HepG2 (cell line): ENCODE data around the gene ASAP2. TPM values are rescaled to one million over a fixed set of nuclear protein-coding genes. Genes with fewer than 3 reads are reported as not detected.

Experiments
- CBX2 ChIP-seq, 2 experiments: fragments of 200-600 bp in 1 of 2; sonication (generic); formaldehyde crosslinking in 1 of 2; IDR thresholded peaks; 2 replicates each; pipeline versions ENCODE4 v1.7.0 to v1.8.1; 2018 to 2022; ENCODE audit warnings: low read depth in 2 of 2, low read length in 1 of 2, mild to moderate bottlenecking in 1 of 2, missing genetic modification reagents in 1 of 2
- HIVEP1 ChIP-seq: sonication (generic); formaldehyde crosslinking; IDR thresholded peaks from 2 replicates; pipeline ENCODE4 v1.4.0; 2020; ENCODE audit warnings: mild to moderate bottlenecking, missing genetic modification reagents
- HOXA9 ChIP-seq: sonication (generic); formaldehyde crosslinking; IDR thresholded peaks from 2 replicates; pipeline ENCODE4 v1.8.1; 2022; ENCODE audit warnings: missing genetic modification reagents, mild to moderate bottlenecking, moderate library complexity, borderline replicate concordance
- IKZF4 ChIP-seq: sonication (generic); formaldehyde crosslinking; IDR thresholded peaks from 2 replicates; pipeline ENCODE4 v1.5.1; 2020; ENCODE audit warnings: borderline replicate concordance, mild to moderate bottlenecking, low read depth, missing genetic modification reagents; ENCODE audit errors: not compliant biosample characterization
- SIX1 ChIP-seq: sonication (generic); formaldehyde crosslinking; IDR thresholded peaks from 2 replicates; pipeline ENCODE4 v1.4.0; 2020; ENCODE audit warnings: missing genetic modification reagents, borderline replicate concordance
- SP2 ChIP-seq: sonication (generic); formaldehyde crosslinking; IDR thresholded peaks from 2 replicates; pipeline ENCODE4 v1.5.1; 2020; ENCODE audit warnings: mild to moderate bottlenecking, missing genetic modification reagents
- ZFP41 ChIP-seq: sonication (generic); formaldehyde crosslinking; IDR thresholded peaks from 2 replicates; pipeline ENCODE4 v1.4.0; 2020; ENCODE audit warnings: mild to moderate bottlenecking, missing genetic modification reagents, borderline replicate concordance
- ZNF143 ChIP-seq: sonication (generic); formaldehyde crosslinking; IDR thresholded peaks from 2 replicates; pipeline ENCODE4 v1.4.0; 2020; ENCODE audit warnings: missing genetic modification reagents
- ZNF317 ChIP-seq: sonication (generic); formaldehyde crosslinking; IDR thresholded peaks from 2 replicates; pipeline ENCODE4 v1.5.0; 2020; ENCODE audit warnings: mild to moderate bottlenecking, missing genetic modification reagents
- ZNF33B ChIP-seq: sonication (generic); formaldehyde crosslinking; IDR thresholded peaks from 2 replicates; pipeline ENCODE4 v1.5.1; 2020; ENCODE audit warnings: mild to moderate bottlenecking, missing genetic modification reagents
- ZNF441 ChIP-seq: sonication (generic); formaldehyde crosslinking; IDR thresholded peaks from 2 replicates; pipeline ENCODE4 v1.7.0; 2021; ENCODE audit warnings: missing genetic modification reagents, borderline replicate concordance
- ZSCAN9 ChIP-seq: IDR thresholded peaks from 2 replicates; pipeline ENCODE4 v1.6.1; 2016; ENCODE audit warnings: borderline replicate concordance
- polyA plus RNA-seq, 8 experiments: library from polyadenylated mRNA; depleted of rRNA in 3 of 8; stranded (reverse) in 7 of 8; unstranded in 1 of 8; fragments of >200 nt; fragmentation: Illumina TruSeq in 4 of 8; extraction: Trizol in 4 of 8; gene quantifications; 2 replicates each; pipeline versions ENCODE4 v1.2.1 to v1.2.3, GENCODE V29; 2011 to 2016; ENCODE audit warnings: low read depth in 4 of 8, missing spikeins in 1 of 8, mixed read lengths in 1 of 8; ENCODE audit not compliant: insufficient read depth in 1 of 8
- total RNA-seq, 5 experiments: library from RNA; depleted of rRNA; stranded (reverse); fragments of >200 nt; fragmentation: Illumina TruSeq; extraction: Trizol; gene quantifications; 2 replicates each; pipeline ENCODE4 v1.2.3, GENCODE V29; 2016; ENCODE audit warnings: low read depth in 1 of 5
- TF ChIP-seq, protein P1 (sequence below): sonication (generic); formaldehyde crosslinking; IDR thresholded peaks from 2 replicates; pipeline ENCODE4 v1.8.1; 2023; ENCODE audit warnings: mild to moderate bottlenecking, missing genetic modification reagents
- TF ChIP-seq, protein P2 (sequence below): sonication (generic); formaldehyde crosslinking; IDR thresholded peaks from 2 replicates; pipeline ENCODE4 v1.5.0; 2020; ENCODE audit warnings: mild to moderate bottlenecking, missing genetic modification reagents
- TF ChIP-seq, protein P3 (sequence below): sonication (generic); formaldehyde crosslinking; IDR thresholded peaks from 2 replicates; pipeline ENCODE4 v1.4.0; 2020; ENCODE audit warnings: missing genetic modification reagents
- TF ChIP-seq, protein P4 (sequence below), 2 experiments: fragments of 450-650 bp in 1 of 2; sonication (generic) in 1 of 2; formaldehyde crosslinking; IDR thresholded peaks; 2 replicates each; pipeline versions ENCODE4 v1.5.0 to v1.8.0; 2020 to 2022; ENCODE audit warnings: mild to moderate bottlenecking in 1 of 2, missing genetic modification reagents in 1 of 2
- TF ChIP-seq, protein P5 (sequence below): sonication (generic); formaldehyde crosslinking; IDR thresholded peaks from 2 replicates; pipeline ENCODE4 v1.8.0; 2023; ENCODE audit warnings: mild to moderate bottlenecking, missing genetic modification reagents

Gene ASAP2
- total and polyA plus RNA-seq, 2 of the 13 experiments (the other 11 are each of a cell fraction or from before 2014, with no cell fraction given): 7.3 to 22.3 TPM

DNA sequence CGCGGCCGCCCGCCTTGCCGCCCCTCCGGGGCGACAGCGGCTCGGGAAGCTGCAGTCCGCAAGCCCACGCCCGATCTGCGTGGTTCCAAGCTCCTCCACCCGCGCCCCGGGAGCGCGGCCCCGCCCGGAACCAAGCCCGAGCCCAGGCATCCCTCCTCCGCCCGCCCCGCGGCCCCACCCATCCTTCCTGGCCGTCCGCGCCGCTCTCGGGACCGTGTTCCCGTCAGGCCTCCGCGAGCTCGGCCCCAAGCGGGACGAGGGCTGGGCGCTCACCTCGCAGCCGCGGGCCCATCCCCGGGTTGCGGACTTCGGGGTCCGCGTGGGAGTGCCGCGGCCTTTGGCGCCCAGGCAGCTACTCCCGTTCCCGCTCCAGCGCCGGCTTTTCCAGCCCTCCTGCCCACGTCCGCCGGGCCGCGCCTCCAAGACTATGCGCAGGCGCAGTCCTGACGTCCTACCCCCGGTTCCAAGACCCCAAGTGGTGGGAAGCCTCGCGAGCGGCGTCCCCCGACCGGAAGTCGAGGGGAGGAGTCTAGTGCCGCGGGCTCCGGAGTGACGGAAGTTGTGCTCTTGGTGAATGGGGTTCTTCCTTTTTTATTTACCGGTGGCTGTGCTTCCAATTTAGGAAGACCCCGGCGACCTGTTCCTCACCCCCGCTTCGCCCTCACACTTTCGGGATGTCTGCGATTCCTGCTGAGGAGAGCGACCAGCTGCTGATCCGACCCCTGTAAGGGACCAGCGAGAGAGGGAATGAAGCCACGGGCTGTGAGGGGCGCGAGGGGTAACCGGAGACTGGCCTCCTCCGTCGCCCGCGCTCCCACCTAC lies 216.7 kb downstream of the ASAP2 start, which contains the start of the genes CPSF3 and ITGB1BP1 (continued):
- TF ChIP-seq, protein P1, sequence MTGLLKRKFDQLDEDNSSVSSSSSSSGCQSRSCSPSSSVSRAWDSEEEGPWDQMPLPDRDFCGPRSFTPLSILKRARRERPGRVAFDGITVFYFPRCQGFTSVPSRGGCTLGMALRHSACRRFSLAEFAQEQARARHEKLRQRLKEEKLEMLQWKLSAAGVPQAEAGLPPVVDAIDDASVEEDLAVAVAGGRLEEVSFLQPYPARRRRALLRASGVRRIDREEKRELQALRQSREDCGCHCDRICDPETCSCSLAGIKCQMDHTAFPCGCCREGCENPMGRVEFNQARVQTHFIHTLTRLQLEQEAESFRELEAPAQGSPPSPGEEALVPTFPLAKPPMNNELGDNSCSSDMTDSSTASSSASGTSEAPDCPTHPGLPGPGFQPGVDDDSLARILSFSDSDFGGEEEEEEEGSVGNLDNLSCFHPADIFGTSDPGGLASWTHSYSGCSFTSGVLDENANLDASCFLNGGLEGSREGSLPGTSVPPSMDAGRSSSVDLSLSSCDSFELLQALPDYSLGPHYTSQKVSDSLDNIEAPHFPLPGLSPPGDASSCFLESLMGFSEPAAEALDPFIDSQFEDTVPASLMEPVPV (CRISPR knock-in tag): no peak; the same call in 1 of the 2 replicates
- TF ChIP-seq ZNF441 (CRISPR knock-in tag): peak; percentile 76; the same call in 1 of the 2 replicates
- peak; percentile 59; the same call in 1 of the 2 replicates for TF ChIP-seq ZNF317 (CRISPR knock-in tag)
- TF ChIP-seq, protein P2, sequence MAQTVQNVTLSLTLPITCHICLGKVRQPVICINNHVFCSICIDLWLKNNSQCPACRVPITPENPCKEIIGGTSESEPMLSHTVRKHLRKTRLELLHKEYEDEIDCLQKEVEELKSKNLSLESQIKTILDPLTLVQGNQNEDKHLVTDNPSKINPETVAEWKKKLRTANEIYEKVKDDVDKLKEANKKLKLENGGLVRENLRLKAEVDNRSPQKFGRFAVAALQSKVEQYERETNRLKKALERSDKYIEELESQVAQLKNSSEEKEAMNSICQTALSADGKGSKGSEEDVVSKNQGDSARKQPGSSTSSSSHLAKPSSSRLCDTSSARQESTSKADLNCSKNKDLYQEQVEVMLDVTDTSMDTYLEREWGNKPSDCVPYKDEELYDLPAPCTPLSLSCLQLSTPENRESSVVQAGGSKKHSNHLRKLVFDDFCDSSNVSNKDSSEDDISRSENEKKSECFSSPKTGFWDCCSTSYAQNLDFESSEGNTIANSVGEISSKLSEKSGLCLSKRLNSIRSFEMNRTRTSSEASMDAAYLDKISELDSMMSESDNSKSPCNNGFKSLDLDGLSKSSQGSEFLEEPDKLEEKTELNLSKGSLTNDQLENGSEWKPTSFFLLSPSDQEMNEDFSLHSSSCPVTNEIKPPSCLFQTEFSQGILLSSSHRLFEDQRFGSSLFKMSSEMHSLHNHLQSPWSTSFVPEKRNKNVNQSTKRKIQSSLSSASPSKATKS (CRISPR knock-in tag): no peak
- peak; percentile 91; the same call in 1 of the 2 replicates for TF ChIP-seq ZNF33B (CRISPR knock-in tag)
- peak; percentile 90 for TF ChIP-seq IKZF4 (CRISPR knock-in tag)
- TF ChIP-seq HIVEP1 (CRISPR knock-in tag): peak; percentile 82
- TF ChIP-seq SP2: peak; percentile 69
- TF ChIP-seq, protein P3, sequence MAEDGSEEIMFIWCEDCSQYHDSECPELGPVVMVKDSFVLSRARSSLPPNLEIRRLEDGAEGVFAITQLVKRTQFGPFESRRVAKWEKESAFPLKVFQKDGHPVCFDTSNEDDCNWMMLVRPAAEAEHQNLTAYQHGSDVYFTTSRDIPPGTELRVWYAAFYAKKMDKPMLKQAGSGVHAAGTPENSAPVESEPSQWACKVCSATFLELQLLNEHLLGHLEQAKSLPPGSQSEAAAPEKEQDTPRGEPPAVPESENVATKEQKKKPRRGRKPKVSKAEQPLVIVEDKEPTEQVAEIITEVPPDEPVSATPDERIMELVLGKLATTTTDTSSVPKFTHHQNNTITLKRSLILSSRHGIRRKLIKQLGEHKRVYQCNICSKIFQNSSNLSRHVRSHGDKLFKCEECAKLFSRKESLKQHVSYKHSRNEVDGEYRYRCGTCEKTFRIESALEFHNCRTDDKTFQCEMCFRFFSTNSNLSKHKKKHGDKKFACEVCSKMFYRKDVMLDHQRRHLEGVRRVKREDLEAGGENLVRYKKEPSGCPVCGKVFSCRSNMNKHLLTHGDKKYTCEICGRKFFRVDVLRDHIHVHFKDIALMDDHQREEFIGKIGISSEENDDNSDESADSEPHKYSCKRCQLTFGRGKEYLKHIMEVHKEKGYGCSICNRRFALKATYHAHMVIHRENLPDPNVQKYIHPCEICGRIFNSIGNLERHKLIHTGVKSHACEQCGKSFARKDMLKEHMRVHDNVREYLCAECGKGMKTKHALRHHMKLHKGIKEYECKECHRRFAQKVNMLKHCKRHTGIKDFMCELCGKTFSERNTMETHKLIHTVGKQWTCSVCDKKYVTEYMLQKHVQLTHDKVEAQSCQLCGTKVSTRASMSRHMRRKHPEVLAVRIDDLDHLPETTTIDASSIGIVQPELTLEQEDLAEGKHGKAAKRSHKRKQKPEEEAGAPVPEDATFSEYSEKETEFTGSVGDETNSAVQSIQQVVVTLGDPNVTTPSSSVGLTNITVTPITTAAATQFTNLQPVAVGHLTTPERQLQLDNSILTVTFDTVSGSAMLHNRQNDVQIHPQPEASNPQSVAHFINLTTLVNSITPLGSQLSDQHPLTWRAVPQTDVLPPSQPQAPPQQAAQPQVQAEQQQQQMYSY (CRISPR knock-in tag): peak; percentile 100
- TF ChIP-seq SIX1 (CRISPR knock-in tag): no peak; the same call in 1 of the 2 replicates
- TF ChIP-seq ZFP41 (CRISPR knock-in tag): 0 out of 2 replicates have a peak, but pooled peaks have one; percentile 27
- TF ChIP-seq ZNF143 (CRISPR knock-in tag): peak; percentile 64; the same call in 1 of the 2 replicates
- TF ChIP-seq HOXA9 (CRISPR knock-in tag): peak; percentile 61; the same call in 1 of the 2 replicates
- TF ChIP-seq CBX2 (IDR thresholded peaks at IDR 0.05; ENCODE audit: low read depth, low read length): no peak
- TF ChIP-seq CBX2 (CRISPR knock-in tag; IDR thresholded peaks at IDR 0.05; ENCODE audit: low read depth): no peak
- TF ChIP-seq ZSCAN9 (CRISPR knock-in tag): peak; percentile 75
- TF ChIP-seq, protein P4, sequence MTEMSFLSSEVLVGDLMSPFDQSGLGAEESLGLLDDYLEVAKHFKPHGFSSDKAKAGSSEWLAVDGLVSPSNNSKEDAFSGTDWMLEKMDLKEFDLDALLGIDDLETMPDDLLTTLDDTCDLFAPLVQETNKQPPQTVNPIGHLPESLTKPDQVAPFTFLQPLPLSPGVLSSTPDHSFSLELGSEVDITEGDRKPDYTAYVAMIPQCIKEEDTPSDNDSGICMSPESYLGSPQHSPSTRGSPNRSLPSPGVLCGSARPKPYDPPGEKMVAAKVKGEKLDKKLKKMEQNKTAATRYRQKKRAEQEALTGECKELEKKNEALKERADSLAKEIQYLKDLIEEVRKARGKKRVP (CRISPR knock-in tag; IDR thresholded peaks at IDR 0.05): peak in 1 of 2 experiments; percentile 67; a peak in 1 of 4 replicates
- TF ChIP-seq, protein P5, sequence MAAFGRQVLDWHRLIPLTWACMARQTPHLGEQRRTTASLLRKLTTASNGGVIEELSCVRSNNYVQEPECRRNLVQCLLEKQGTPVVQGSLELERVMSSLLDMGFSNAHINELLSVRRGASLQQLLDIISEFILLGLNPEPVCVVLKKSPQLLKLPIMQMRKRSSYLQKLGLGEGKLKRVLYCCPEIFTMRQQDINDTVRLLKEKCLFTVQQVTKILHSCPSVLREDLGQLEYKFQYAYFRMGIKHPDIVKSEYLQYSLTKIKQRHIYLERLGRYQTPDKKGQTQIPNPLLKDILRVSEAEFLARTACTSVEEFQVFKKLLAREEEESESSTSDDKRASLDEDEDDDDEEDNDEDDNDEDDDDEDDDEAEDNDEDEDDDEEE (CRISPR knock-in tag): peak; percentile 66; the same call in 1 of the 2 replicates
